GM23338 (cell line): Measurements from ENCODE around the gene PTGR3. TPM values are rescaled to one million over a fixed set of nuclear protein-coding genes. Genes with fewer than 3 reads are reported as not detected.

Source experiments
- ATAC-seq: fragments of 200-7000 bp; cut with Tn5 transposase; 3 replicates; pipeline ENCODE4 v1.9.1; 2020
- DNase-seq: peaks from one replicate; pipeline ENCODE4 v3.0.0-alpha.2; 2015; ENCODE audit warnings: low spot score
- H2AFZ ChIP-seq: fragments of 200-600 bp; sonication (generic); 2 replicates; pipeline ENCODE4 v1.8.0; 2016; ENCODE audit warnings: antibody characterized with exemption, mild to moderate bottlenecking, moderate library complexity
- H3F3A ChIP-seq: fragments of 200-600 bp; sonication (generic); replicated peaks from 2 replicates; pipeline ENCODE4 v1.8.0; 2017; ENCODE audit warnings: antibody characterized with exemption, mixed run types, low read depth
- H3K27ac ChIP-seq: fragments of 200-600 bp; sonication (generic); 2 replicates; pipeline ENCODE4 v1.6.1; 2016; ENCODE audit warnings: low read depth
- H3K27me3 ChIP-seq: fragments of 200-600 bp; sonication (generic); 2 replicates; pipeline ENCODE4 v1.8.0; 2016; ENCODE audit warnings: mild to moderate bottlenecking, mixed run types, moderate library complexity; ENCODE audit not compliant: insufficient read depth
- H3K36me3 ChIP-seq: fragments of 200-600 bp; sonication (generic); 2 replicates; pipeline ENCODE4 v1.8.0; 2016; ENCODE audit warnings: mild to moderate bottlenecking; ENCODE audit not compliant: insufficient read depth
- H3K4me1 ChIP-seq: fragments of 200-600 bp; sonication (generic); 2 replicates; pipeline ENCODE4 v1.8.0; 2016; ENCODE audit warnings: mild to moderate bottlenecking, moderate library complexity; ENCODE audit not compliant: insufficient read depth
- H3K4me2 ChIP-seq: fragments of 200-600 bp; sonication (generic); 2 replicates; pipeline ENCODE4 v1.7.1; 2017; ENCODE audit warnings: mixed run types
- H3K4me3 ChIP-seq: fragments of 200-600 bp; sonication (generic); 2 replicates; pipeline ENCODE4 v1.6.1; 2016; ENCODE audit warnings: mixed run types
- H3K79me2 ChIP-seq: fragments of 200-600 bp; sonication (generic); replicated peaks from 2 replicates; pipeline ENCODE4 v1.8.0; 2017; ENCODE audit warnings: mild to moderate bottlenecking; ENCODE audit not compliant: insufficient read depth
- H3K9me2 ChIP-seq: fragments of 200-600 bp; sonication (generic); 2 replicates; pipeline ENCODE4 v1.8.0; 2017; ENCODE audit not compliant: insufficient read depth
- H4K20me1 ChIP-seq: fragments of 200-600 bp; sonication (generic); replicated peaks from 2 replicates; pipeline ENCODE4 v1.8.0; 2017; ENCODE audit warnings: mild to moderate bottlenecking; ENCODE audit not compliant: insufficient read depth
- H3K27ac Mint-ChIP-seq: 2 replicates; pipeline ENCODE4 v1.8.0; 2020; ENCODE audit warnings: inconsistent platforms, mild to moderate bottlenecking, moderate library complexity, mixed read lengths
- H3K27me3 Mint-ChIP-seq: 3 replicates; pipeline ENCODE4 v1.8.0; 2022; ENCODE audit warnings: low read depth, mild to moderate bottlenecking, moderate library complexity, mixed read lengths, inconsistent platforms; ENCODE audit not compliant: insufficient read depth, poor library complexity
- H3K36me3 Mint-ChIP-seq: 3 replicates; pipeline ENCODE4 v1.8.0; 2021; ENCODE audit warnings: low read depth, mild to moderate bottlenecking, inconsistent platforms, moderate library complexity, mixed read lengths
- H3K4me1 Mint-ChIP-seq: 3 replicates; pipeline ENCODE4 v1.8.0; 2020; ENCODE audit warnings: mild to moderate bottlenecking, inconsistent platforms, mixed read lengths
- H3K4me3 Mint-ChIP-seq: 3 replicates; pipeline ENCODE4 v1.8.0; 2021; ENCODE audit warnings: moderate library complexity, mild to moderate bottlenecking, inconsistent platforms, mixed read lengths
- H3K9me3 Mint-ChIP-seq: 3 replicates; pipeline ENCODE4 v1.8.0; 2020; ENCODE audit warnings: moderate library complexity, mild to moderate bottlenecking, inconsistent platforms, mixed read lengths
- CREB1 ChIP-seq: fragments of 250-450 bp; sonication (Bioruptor Pico); IDR thresholded peaks from 2 replicates; pipeline ENCODE4 v1.5.0; 2020; ENCODE audit warnings: low read depth, mild to moderate bottlenecking, moderate library complexity
- CTCF ChIP-seq, 2 experiments: fragments of 200-600 bp in 1 of 2; sonication (generic) in 1 of 2; conservative IDR thresholded peaks; 2 replicates each; pipeline versions ENCODE4 v1.5.1 to v1.6.1; 2016 to 2017; ENCODE audit warnings: antibody characterized with exemption in 2 of 2, low read depth in 2 of 2, mild to moderate bottlenecking in 2 of 2, moderate library complexity in 1 of 2
- EZH2phosphoT487 ChIP-seq: fragments of 200-600 bp; sonication (generic); IDR thresholded peaks from one replicate; pipeline ENCODE4 v1.8.1; 2018; ENCODE audit warnings: antibody characterized with exemption; ENCODE audit not compliant: unreplicated experiment
- NANOG ChIP-seq: IDR thresholded peaks from 2 replicates; pipeline ENCODE4 v1.6.1; 2016; ENCODE audit warnings: antibody characterized with exemption, borderline replicate concordance
- REST ChIP-seq: IDR thresholded peaks from one replicate; pipeline ENCODE4 v1.6.1; 2018; ENCODE audit warnings: antibody characterized with exemption; ENCODE audit not compliant: unreplicated experiment
- STAT1 ChIP-seq: IDR thresholded peaks from one replicate; pipeline ENCODE4 v1.6.1; 2016; ENCODE audit warnings: antibody characterized with exemption; ENCODE audit not compliant: unreplicated experiment
- ZNF114 ChIP-seq: fragments of 250-450 bp; sonication (Bioruptor Pico); IDR thresholded peaks from 2 replicates; pipeline ENCODE4 v1.5.0; 2020; ENCODE audit warnings: mild to moderate bottlenecking, moderate library complexity
- ZNF462 ChIP-seq: fragments of 250-450 bp; sonication (Bioruptor Pico); IDR thresholded peaks from 2 replicates; pipeline ENCODE4 v1.5.0; 2020; ENCODE audit warnings: mild to moderate bottlenecking, moderate library complexity
- polyA plus RNA-seq: library from polyadenylated mRNA; unstranded; fragments of >200 nt; fragmentation: Nextera tagmentation; extraction: Ambion mirVana; gene quantifications from 2 replicates; pipeline ENCODE4 v1.2.1, GENCODE V29; 2016
- total RNA-seq: library from RNA; depleted of rRNA; stranded (reverse); fragments of >200 nt; shearing (Covaris generic); gene quantifications from 2 replicates; pipeline ENCODE4 v1.2.3, GENCODE V29; 2014

The PTGR3 gene
- total and polyA plus RNA-seq, 2 experiments from 2014 or later = 0.84 to 1.5 TPM

- no peak for TF ChIP-seq CTCF (conservative IDR thresholded peaks at IDR 0.05; ENCODE audit: low read depth in 2 of 2)
- H3K4me1 Mint-ChIP-seq = no peaks in the 10 kb centered on the region; the same call in 2 of the 3 replicates
Measured at GRCh38 chr18:75253043-75253442, 44.1 kb upstream of the PTGR3 start.

GRCh38 chr18:75252136-75252535 lies 43.2 kb upstream of the PTGR3 start:
- no peak for TF ChIP-seq CREB1 (CRISPR knock-in tag)
- TF ChIP-seq EZH2phosphoT487 = no peak
- no peak for TF ChIP-seq NANOG
- TF ChIP-seq CTCF (conservative IDR thresholded peaks at IDR 0.05; ENCODE audit: low read depth in 2 of 2) = no peak
- no peak for TF ChIP-seq REST
- TF ChIP-seq ZNF462 (CRISPR knock-in tag) = no peak
- TF ChIP-seq STAT1 = no peak
- TF ChIP-seq ZNF114 (CRISPR knock-in tag) = no peak
- no peaks in the 10 kb centered on the region for H3K9me2 ChIP-seq
- no peak overlapping the region for H3K4me3 ChIP-seq
- DNase-seq (no peak), ATAC-seq (no peak)
- H3K9me3 Mint-ChIP-seq = no peaks in the 10 kb centered on the region
- H3K27ac ChIP-seq = no peak overlapping the region
- H3K27me3 Mint-ChIP-seq = no peaks in the 10 kb centered on the region
- H3K27me3 ChIP-seq = no peaks in the 10 kb centered on the region
- no peak overlapping the region for H3K4me2 ChIP-seq
- no peaks in the 10 kb centered on the region for H3K79me2 ChIP-seq
- no peaks in the 10 kb centered on the region for H3K4me1 ChIP-seq
- no peak overlapping the region for H2AFZ ChIP-seq
- H4K20me1 ChIP-seq = no peaks in the 10 kb centered on the region
- no peaks in the 10 kb centered on the region for H3K36me3 Mint-ChIP-seq
- H3K27ac Mint-ChIP-seq = no peak overlapping the region
- no peaks in the 10 kb centered on the region for H3F3A ChIP-seq
- H3K4me1 Mint-ChIP-seq = no peaks in the 10 kb centered on the region; the same call in 2 of the 3 replicates
- H3K4me3 Mint-ChIP-seq = no peak overlapping the region
- H3K36me3 ChIP-seq = no peaks in the 10 kb centered on the region

More at GRCh38 chr18:75253043-75253442, 44.1 kb upstream of the PTGR3 start:
- Histone ChIP-seq H3K9me2 (no peaks in the 10 kb centered on the region), H3K4me1 (no peaks in the 10 kb centered on the region), H3K4me2 (no peak overlapping the region), H3K4me3 (no peak overlapping the region), H3F3A (no peaks in the 10 kb centered on the region), H3K79me2 (no peaks in the 10 kb centered on the region), H2AFZ (no peak overlapping the region), H3K27me3 (no peaks in the 10 kb centered on the region), H4K20me1 (no peaks in the 10 kb centered on the region), H3K27ac (no peak overlapping the region), H3K36me3 (no peaks in the 10 kb centered on the region)
- no peak overlapping the region for H3K4me3 Mint-ChIP-seq
- no peak for ATAC-seq
- H3K27ac Mint-ChIP-seq = no peak overlapping the region
- H3K9me3 Mint-ChIP-seq = no peaks in the 10 kb centered on the region
- H3K27me3 Mint-ChIP-seq = no peaks in the 10 kb centered on the region
- H3K36me3 Mint-ChIP-seq = no peaks in the 10 kb centered on the region
- DNase-seq = no peak
